Esophagus muscularis mucosa (tissue), 4 donors: Measurements from ENCODE around the gene NFATC4.

ENCODE experiments used
- EP300 ChIP-seq: sonication (generic); formaldehyde crosslinking; IDR thresholded peaks from one replicate; pipeline ENCODE4 v1.6.1; 2017; ENCODE audit warnings: antibody characterized with exemption
- POLR2A ChIP-seq: fragments of 450-650 bp; IDR thresholded peaks from one replicate; pipeline ENCODE4 v1.6.1; 2017; ENCODE audit warnings: antibody characterized with exemption, moderate library complexity, mild to moderate bottlenecking, low read depth
- TF ChIP-seq, protein P1 (sequence below), 3 experiments: fragments of 200-600 bp in 2 of 3; fragments of 450-650 bp in 1 of 3; sonication (generic) in 2 of 3; IDR thresholded peaks; one replicate each; pipeline ENCODE4 v1.5.1; 2017 to 2019; ENCODE audit warnings: antibody characterized with exemption in 3 of 3, mild to moderate bottlenecking in 2 of 3, moderate library complexity in 1 of 3

DNA sequence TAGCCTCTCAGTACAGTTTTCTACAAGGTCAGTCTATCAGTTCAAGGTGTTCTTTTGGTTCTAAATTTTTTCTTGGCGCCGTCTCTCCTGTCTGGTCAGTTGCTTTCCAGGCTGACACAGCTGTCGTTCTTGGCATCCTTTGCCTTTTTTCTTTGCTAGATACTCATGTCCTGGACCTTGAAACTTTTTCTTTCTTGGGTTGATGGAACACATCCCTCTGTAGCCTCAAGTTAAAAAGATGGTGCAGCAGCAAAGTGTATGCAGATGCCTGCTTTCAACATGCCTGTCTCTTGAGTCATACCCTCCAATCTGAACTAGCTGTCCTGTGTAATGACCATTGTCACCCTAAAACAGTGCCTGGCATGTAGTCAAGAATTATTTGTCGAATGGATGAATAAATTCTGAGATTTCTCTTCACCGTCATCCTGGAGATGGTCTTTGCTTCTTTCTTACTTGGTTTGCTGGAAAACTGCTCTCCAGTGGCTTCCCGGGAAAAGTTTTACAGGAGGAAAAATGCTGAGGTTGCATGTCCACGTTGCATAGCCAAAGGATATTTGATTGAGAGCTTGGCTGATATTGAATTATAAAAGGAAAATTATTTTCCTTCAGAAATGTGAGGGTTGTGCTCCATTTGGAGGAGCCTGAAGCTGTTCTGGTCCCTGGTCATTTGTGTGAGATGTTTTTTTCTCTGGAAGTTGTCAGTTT is 35.5 kb downstream of the NFATC4 start:
- TF ChIP-seq, protein P1, sequence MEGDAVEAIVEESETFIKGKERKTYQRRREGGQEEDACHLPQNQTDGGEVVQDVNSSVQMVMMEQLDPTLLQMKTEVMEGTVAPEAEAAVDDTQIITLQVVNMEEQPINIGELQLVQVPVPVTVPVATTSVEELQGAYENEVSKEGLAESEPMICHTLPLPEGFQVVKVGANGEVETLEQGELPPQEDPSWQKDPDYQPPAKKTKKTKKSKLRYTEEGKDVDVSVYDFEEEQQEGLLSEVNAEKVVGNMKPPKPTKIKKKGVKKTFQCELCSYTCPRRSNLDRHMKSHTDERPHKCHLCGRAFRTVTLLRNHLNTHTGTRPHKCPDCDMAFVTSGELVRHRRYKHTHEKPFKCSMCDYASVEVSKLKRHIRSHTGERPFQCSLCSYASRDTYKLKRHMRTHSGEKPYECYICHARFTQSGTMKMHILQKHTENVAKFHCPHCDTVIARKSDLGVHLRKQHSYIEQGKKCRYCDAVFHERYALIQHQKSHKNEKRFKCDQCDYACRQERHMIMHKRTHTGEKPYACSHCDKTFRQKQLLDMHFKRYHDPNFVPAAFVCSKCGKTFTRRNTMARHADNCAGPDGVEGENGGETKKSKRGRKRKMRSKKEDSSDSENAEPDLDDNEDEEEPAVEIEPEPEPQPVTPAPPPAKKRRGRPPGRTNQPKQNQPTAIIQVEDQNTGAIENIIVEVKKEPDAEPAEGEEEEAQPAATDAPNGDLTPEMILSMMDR (IDR thresholded peaks at IDR 0.05) = no peak
- TF ChIP-seq POLR2A = no peak
- TF ChIP-seq EP300 = no peak
